ENCODE results near the gene MINAR2.

Gene MINAR2

DNA sequence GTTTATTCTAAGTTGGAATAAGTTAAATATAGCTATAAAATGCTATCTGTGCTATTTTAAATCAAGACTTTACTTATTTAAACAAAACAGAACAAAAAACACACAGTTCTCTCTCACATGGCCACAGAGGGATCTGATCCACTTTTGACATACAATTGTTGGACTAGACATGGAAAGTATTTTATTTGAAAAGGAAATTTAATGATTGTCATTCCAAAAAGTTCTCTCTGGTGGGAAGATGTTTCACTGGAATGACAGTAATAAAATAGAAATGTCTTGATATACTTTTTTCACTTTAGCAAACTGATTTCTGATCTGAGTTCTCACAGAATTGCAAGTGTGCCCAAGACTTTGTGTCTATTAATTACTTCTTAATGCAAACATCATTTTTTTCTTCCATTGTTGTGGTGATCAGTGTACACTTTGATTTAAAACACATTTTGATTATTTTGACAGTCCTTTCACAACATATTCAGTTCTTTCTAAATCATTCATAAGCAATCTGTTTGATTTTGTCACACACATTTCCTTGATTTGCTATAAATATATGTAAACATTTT lies 30.1 kb upstream of the MINAR2 start:
- Histone ChIP-seq H3K27me3 (ENCODE audit: insufficient read depth, low read depth) (no peaks in the 10 kb centered on the region), H3K9ac (no peak overlapping the region), H3K36me3 (ENCODE audit: insufficient read depth) (no peaks in the 10 kb centered on the region), H3K27ac (no peak overlapping the region), H2AFZ (ENCODE audit: low read depth) (no peak overlapping the region), H3K79me2 (ENCODE audit: insufficient read depth, low read depth) (no peaks in the 10 kb centered on the region), H3K4me2 (no peak overlapping the region), H3K4me1 (ENCODE audit: low read depth, poor library complexity, severe bottlenecking) (no peaks in the 10 kb centered on the region), H4K20me1 (ENCODE audit: insufficient read depth) (no peaks in the 10 kb centered on the region), H3K4me3 (IDR thresholded peaks at IDR 0.05; ENCODE audit: insufficient read depth, low read depth, low read length) (no peak overlapping the region)
- TF ChIP-seq, protein P1, sequence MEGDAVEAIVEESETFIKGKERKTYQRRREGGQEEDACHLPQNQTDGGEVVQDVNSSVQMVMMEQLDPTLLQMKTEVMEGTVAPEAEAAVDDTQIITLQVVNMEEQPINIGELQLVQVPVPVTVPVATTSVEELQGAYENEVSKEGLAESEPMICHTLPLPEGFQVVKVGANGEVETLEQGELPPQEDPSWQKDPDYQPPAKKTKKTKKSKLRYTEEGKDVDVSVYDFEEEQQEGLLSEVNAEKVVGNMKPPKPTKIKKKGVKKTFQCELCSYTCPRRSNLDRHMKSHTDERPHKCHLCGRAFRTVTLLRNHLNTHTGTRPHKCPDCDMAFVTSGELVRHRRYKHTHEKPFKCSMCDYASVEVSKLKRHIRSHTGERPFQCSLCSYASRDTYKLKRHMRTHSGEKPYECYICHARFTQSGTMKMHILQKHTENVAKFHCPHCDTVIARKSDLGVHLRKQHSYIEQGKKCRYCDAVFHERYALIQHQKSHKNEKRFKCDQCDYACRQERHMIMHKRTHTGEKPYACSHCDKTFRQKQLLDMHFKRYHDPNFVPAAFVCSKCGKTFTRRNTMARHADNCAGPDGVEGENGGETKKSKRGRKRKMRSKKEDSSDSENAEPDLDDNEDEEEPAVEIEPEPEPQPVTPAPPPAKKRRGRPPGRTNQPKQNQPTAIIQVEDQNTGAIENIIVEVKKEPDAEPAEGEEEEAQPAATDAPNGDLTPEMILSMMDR (conservative IDR thresholded peaks at IDR 0.05; ENCODE audit: low read depth, low read length), result no peak

DNA sequence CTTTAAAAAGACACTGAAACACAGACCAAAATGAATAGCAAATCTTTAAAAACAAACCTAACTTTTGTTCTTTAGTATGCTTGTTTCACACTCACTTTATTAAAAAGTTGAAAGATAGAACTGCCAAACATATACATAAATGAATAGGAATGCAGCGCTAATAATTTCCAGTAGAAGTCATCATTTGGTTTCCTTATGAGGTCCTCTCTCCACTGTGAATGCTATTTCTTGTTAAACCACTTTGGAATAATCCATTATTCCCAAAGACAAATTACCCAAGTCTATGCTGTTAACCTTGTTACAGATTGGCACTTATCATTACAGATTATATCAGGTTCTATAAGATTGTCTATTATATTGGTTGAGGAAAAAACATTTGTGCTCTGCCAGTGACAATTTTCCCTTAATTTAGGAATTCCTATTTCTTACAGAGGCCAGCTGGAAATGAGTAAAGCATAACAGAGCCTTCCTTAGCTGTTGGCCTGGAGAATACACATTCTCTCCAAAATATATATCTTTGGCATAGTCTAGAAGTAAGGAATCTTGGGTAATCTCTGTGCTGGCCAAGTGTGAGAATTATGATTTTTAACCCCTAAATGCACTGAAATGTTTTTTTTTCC lies 29.3 kb upstream of the MINAR2 start:
- TF ChIP-seq, protein P1 (conservative IDR thresholded peaks at IDR 0.05; ENCODE audit: low read depth, low read length), result no peak
- no peak overlapping the region for H2AFZ ChIP-seq (ENCODE audit: low read depth)
- no peak overlapping the region for H3K4me3 ChIP-seq (IDR thresholded peaks at IDR 0.05; ENCODE audit: insufficient read depth, low read depth, low read length)
- no peaks in the 10 kb centered on the region for H3K27me3 ChIP-seq (ENCODE audit: insufficient read depth, low read depth)
- H3K36me3 ChIP-seq (ENCODE audit: insufficient read depth), result no peaks in the 10 kb centered on the region
- H3K4me2 ChIP-seq, result no peak overlapping the region
- H3K9ac ChIP-seq, result no peak overlapping the region
- H3K4me1 ChIP-seq (ENCODE audit: low read depth, poor library complexity, severe bottlenecking), result no peaks in the 10 kb centered on the region
- H3K79me2 ChIP-seq (ENCODE audit: insufficient read depth, low read depth), result no peaks in the 10 kb centered on the region
- no peaks in the 10 kb centered on the region for H4K20me1 ChIP-seq (ENCODE audit: insufficient read depth)
- H3K27ac ChIP-seq, result no peak overlapping the region

DNA sequence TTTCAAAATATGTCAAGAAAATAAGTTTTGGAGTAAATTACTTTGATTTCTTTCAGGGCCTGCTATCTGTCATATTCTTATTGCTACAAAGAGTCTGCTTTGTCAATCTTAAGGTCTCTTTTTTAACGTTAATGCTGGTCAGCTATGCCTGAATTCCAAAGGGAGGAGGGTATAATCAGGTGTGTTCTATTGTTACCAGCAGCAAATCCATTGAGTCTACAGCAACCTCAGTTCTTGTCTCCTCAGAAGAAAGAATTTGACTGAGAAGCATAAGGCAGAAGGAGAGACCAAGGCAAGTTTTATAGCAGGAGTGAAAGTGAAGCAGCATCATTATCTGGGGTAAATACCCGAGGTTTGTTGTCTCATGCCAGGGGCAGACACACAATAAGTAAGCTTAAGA lies 23.7 kb upstream of the MINAR2 start:
- Histone ChIP-seq H3K27ac (no peak overlapping the region), H3K4me2 (no peak overlapping the region)

DNA sequence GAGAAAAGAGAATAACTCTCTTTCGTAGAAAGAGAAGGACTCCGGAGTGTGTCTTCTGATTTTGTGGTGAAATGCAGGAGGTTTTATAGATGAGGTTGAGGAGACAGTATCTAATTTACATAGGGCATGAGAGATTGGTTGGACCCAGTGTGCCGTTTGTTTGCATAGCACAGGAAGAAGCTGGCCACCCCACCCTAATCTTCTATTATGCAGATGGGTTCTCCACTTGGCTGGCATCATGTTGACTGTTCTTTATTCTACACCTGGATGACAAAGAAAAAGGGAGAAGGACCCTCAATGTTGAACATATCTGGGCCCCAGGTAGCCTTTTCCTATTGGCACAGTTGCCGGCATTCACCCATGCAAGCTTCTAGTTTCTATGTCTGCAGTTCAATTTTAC lies 23.2 kb upstream of the MINAR2 start:
- H3K4me3 ChIP-seq (IDR thresholded peaks at IDR 0.05; ENCODE audit: insufficient read depth, low read depth, low read length), result no peak overlapping the region
- no peaks in the 10 kb centered on the region for H3K79me2 ChIP-seq (ENCODE audit: insufficient read depth, low read depth)
- no peaks in the 10 kb centered on the region for H3K4me1 ChIP-seq (ENCODE audit: low read depth, poor library complexity, severe bottlenecking)
- no peak overlapping the region for H3K27ac ChIP-seq
- H3K9ac ChIP-seq, result no peak overlapping the region
- no peaks in the 10 kb centered on the region for H4K20me1 ChIP-seq (ENCODE audit: insufficient read depth)
- no peaks in the 10 kb centered on the region for H3K36me3 ChIP-seq (ENCODE audit: insufficient read depth)
- no peak overlapping the region for H2AFZ ChIP-seq (ENCODE audit: low read depth)
- H3K27me3 ChIP-seq (ENCODE audit: insufficient read depth, low read depth), result no peaks in the 10 kb centered on the region
- H3K4me2 ChIP-seq, result no peak overlapping the region
- TF ChIP-seq, protein P1 (conservative IDR thresholded peaks at IDR 0.05; ENCODE audit: low read depth, low read length), result no peak

More for the DNA sequence above, 23.7 kb upstream of the MINAR2 start:
- no peaks in the 10 kb centered on the region for H3K27me3 ChIP-seq (ENCODE audit: insufficient read depth, low read depth)
- TF ChIP-seq, protein P1 (conservative IDR thresholded peaks at IDR 0.05; ENCODE audit: low read depth, low read length), result no peak
- H2AFZ ChIP-seq (ENCODE audit: low read depth), result no peak overlapping the region
- no peaks in the 10 kb centered on the region for H4K20me1 ChIP-seq (ENCODE audit: insufficient read depth)
- no peak overlapping the region for H3K9ac ChIP-seq
- no peaks in the 10 kb centered on the region for H3K36me3 ChIP-seq (ENCODE audit: insufficient read depth)
- H3K4me1 ChIP-seq (ENCODE audit: low read depth, poor library complexity, severe bottlenecking), result no peaks in the 10 kb centered on the region
- no peaks in the 10 kb centered on the region for H3K79me2 ChIP-seq (ENCODE audit: insufficient read depth, low read depth)
- H3K4me3 ChIP-seq (IDR thresholded peaks at IDR 0.05; ENCODE audit: insufficient read depth, low read depth, low read length), result no peak overlapping the region

Data from KMS-11 (cell line).